Activated CD8-positive, alpha-beta memory T cell treated with anti-CD3 and anti-CD28 coated beads for 4 hours (primary cell): ENCODE results near the gene CDC42BPB.
A peak's percentile ranks its signal among the peaks of the same experiment; 100 is the strongest.

Source experiments
- DNase-seq, 2 donors: peaks; one replicate each; pipeline ENCODE4 v3.0.0-alpha.2; 2020; ENCODE audit warnings: low read depth in 2 of 2

The CDC42BPB gene, protein sequence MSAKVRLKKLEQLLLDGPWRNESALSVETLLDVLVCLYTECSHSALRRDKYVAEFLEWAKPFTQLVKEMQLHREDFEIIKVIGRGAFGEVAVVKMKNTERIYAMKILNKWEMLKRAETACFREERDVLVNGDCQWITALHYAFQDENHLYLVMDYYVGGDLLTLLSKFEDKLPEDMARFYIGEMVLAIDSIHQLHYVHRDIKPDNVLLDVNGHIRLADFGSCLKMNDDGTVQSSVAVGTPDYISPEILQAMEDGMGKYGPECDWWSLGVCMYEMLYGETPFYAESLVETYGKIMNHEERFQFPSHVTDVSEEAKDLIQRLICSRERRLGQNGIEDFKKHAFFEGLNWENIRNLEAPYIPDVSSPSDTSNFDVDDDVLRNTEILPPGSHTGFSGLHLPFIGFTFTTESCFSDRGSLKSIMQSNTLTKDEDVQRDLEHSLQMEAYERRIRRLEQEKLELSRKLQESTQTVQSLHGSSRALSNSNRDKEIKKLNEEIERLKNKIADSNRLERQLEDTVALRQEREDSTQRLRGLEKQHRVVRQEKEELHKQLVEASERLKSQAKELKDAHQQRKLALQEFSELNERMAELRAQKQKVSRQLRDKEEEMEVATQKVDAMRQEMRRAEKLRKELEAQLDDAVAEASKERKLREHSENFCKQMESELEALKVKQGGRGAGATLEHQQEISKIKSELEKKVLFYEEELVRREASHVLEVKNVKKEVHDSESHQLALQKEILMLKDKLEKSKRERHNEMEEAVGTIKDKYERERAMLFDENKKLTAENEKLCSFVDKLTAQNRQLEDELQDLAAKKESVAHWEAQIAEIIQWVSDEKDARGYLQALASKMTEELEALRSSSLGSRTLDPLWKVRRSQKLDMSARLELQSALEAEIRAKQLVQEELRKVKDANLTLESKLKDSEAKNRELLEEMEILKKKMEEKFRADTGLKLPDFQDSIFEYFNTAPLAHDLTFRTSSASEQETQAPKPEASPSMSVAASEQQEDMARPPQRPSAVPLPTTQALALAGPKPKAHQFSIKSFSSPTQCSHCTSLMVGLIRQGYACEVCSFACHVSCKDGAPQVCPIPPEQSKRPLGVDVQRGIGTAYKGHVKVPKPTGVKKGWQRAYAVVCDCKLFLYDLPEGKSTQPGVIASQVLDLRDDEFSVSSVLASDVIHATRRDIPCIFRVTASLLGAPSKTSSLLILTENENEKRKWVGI (N-terminal part only)

DNA sequence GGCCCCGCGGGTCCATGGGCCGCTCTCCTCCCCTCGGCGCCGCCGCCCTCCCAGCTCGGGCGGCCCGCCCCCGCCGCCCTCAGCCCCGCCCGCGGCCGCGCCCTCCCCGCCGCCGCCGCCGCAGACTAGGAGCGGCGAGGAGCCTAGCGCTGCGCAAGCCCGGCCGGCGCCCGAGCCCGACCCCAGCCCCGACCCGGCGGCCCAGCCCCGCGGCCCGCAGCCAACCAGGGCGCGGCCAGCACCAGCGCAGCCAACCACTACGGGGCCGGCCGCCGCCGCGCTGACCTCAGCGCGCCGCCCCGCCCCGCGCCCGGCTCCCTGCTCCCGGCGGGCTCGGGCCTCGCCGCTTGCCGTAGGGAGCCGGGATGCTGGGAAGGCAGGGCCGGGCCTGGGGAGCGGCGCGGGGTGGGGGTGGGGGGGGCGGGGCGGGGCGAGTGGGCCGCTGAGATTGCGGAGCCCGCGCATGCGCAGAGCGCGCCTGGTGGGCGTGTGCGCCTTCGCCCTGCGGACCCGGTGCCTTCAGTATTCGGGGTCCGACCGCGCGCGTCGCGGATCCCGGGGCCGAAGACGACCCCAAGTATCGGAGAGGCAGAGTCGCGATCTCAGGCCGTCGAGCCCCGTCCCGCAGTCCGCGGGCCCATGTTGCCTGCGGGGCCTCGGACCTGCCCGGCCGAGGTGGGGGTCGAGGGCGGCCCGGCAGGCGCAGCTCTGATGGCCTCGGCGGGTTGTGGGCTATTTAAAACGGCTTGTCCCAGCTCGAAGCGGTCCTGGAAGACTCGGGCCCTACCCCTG lies at the start of gene CDC42BPB:
TSS of gene CDC42BPB (minus strand) at position 178 of the 792 bp plus-strand sequence. CDS start 376 bp downstream, outside the sequence.
- no peak for DNase-seq

GRCh38 chr14:103105580-103106150 lies 48.3 kb upstream of the CDC42BPB start:
- no peak for DNase-seq

GRCh38 chr14:103104654-103105452 lies 47.5 kb upstream of the CDC42BPB start:
- peak; percentile 38 to 47 for DNase-seq

- DNase-seq: no peak
Observed at GRCh38 chr14:103104389-103104653, 47.0 kb upstream of the CDC42BPB start.

- DNase-seq: no peak
Observed at GRCh38 chr14:103103461-103104388, 46.4 kb upstream of the CDC42BPB start.

GRCh38 chr14:103102689-103103260 lies 45.4 kb upstream of the CDC42BPB start:
- DNase-seq: no peak

DNA sequence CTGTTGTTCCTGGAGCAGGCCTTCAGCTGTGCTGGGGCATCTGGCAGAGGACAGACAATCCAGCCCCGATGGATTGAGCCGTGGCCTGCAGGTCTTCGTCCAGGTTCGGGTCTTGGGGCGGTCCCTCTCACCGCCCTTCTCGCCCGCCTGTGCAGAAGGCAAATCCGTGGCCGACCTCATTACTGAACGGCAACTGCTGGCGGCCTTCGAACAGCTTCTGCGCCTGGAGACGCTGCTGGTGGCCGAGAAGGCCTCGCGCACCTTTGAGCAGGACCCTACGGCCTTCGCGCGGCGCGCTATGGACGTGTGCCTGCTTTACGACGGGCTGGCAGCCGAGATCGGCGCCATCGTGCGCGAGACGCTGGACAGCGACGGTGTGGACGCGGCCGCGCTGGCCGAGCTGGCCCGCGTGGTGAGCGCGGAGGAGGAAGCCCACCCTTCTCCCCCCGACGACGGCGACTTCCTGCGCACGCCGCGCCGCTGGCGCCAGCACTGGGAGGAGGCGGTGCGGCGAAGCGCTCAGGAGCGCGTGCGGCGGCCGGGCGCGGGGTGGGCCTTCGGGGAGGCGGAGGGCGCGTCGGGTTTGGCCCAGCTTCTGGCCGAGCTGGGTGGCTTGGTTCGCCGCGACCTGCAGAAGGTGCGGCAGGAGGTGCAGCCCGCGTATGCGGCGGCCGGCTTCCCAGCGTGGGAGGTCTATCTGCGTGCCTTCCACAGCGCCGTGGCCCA lies 44.8 kb upstream of the CDC42BPB start:
- no peak for DNase-seq

DNA sequence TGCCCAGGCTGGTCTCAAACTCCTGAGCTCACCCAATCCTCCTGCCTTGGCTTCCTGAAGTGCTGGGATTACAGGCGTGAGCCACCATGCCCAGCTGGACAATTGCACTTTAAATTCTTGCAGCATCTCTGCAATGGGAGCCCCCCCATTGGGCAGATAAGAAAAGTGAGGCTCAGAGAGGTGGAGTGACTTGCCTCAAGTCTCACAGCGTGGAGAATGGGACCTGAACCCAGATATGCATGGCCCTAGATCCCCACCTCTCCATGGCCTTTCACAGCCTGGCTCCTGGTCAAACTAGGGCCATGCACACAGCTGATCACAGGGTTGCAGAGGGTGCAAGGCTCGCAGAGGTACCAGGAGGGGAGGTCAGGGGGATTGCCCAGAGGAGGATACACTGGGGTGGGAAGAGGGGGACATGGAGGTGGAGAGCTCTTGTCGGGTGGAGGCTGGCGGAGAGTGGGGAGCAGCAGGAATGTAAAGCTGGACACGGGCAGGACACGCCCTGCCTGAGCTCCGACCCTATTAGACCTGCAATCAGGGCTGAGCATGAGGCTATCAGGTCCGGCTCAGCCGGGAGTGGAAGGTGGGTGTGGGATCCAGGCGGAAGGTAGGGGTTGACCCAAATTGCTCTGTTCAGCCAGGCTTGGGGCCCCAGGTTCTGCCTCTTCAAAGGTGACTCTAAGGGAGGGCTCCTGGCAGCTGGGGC lies 44.1 kb upstream of the CDC42BPB start:
- DNase-seq: no peak

DNA sequence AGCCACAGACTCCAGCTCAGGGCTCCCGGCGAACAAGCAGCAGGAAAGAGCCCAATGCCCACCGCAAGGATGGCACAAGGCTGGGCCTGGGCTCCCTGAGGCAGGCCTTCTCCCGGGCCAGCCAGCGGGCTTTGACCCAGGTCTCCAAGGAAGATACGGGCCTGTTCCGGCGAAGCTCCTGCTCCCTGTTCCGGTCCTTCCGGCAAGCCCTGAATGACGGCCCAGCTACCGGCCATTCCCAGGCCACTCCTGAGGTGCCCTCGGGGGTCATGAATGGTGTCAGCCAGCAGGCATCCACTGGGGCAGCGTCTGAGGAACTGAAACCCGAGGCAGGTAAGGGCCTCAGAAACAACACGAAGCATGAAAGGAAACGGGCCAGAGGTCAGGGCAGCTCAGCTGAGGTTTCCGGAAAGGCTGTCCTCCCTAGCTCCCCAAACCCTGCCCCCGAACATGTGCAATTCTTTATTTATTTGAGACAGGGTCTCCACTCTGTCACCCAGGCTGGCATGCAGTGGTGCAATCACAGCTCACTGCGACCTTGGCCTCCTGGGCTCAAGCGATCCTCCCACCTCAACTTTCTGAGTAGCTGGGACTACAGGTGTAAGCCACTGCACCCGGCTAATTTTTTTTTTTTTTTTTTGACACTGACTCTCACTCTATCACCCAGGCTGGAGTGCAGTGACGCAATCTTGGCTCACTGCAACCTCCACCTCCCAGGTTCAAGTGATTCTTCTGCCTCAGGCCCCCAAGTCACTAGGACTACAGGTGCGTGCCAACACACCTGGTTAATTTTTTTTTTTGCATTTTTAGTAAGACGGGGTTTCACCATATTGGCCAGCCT lies 43.2 kb upstream of the CDC42BPB start:
- no peak for DNase-seq

DNA sequence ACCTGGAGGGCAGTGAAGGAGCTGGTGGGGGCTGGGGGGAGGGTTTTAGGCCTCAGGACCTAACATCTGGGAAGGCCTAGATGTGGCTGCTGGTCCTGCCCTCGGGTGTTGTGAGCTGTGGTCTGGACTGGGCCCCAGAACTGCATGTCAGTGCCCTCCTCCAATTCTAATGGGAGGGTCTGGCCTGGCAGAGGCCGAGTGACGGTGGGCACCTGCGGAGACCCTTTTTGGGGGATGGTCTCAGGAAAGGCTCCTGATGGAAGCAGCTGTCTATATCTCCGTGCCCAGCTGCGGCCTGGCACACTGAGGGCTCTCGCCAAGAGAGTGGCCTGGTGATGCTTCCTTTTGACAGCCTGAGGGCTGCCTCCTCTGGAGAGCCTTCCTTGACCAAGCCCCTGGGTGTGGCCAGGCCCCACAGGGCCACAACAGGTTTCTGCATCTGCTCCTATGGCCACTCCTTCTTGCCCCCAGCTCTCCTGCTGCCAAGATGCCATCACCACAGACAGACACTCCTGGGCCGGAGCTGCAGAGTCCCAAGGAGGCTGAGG lies 42.5 kb upstream of the CDC42BPB start:
- DNase-seq: no peak

- no peak for DNase-seq
Observed at GRCh38 chr14:103099081-103099732, 41.9 kb upstream of the CDC42BPB start.

DNA sequence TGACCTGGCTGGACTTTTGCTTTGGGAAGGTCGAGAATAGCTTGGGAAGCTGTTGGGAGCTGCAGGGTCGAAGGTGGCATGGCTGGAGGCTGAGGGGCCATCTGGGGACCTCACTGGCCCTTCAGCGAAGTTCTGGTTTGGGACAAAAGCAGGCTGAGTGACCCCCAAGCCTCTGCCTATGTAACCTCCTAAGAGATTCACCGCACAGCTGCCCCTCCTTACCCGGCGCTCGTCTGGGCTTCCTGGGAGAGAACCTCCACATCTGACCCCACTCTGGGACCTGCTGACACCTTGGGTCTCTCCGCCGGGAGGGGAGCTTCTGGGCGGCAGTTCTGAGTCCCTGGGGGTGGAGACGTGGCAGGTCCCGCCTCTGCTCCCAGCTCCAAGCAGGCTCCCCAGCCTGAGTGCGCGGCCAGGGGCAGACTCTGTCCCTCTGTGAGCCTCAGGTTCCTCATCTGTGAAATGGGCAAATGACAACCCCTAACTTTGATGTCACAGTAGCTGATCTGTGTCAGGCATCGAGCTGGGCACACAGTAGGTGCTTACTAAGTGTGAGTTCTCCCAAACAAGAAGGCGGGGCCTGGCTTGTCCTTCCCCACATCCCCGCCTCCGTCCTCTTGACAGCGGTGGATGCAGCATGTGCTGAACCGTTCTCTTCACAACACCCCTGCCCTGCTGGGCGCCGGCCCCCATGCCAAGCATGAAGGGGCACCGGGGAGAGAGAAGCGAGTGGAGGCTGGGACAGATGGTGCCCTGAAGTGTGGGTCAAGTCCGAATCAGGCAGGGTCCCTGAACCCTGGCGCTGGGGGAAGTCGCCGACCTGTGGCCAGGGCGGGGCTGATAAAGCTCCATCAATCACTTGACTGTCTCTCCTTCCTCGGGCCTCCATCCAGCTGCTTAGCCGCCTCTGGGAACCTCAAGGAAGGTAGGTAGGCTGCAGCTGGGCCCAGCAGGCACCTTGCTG lies 40.9 kb upstream of the CDC42BPB start:
- no peak for DNase-seq

GRCh38 chr14:103097244-103097993 lies 40.1 kb upstream of the CDC42BPB start:
- no peak for DNase-seq

DNA sequence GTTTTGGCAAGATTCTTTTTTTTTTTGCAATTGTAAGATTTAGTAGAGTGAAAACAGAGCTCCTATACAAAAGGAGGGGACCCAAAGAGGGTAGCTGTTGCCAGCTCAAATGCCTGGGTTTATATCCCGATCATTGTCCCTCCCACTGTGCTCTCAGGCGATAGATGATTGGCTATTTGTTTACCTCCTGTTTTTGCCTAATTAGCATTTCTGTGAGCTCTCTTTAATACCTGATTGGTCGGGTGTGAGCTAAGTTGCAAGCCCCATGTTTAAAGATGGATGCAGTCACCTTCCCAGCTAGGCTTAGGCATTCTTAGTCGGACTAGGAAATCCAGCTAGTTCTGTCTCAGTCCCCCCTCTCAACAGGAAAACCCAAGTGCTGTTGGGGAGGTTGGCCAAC lies 39.0 kb upstream of the CDC42BPB start:
- DNase-seq: no peak
